Stimulated activated naive CD8-positive, alpha-beta T cell treated with anti-CD3 and anti-CD28 coated beads, Interleukin-15, Interleukin-2, amounts not matched to agents 100 U/mL and 50 U/mL, for 24 hours (primary cell): ENCODE measurements around the gene NUP107.

Experiments
- ATAC-seq: fragments of 150-1000 bp; cut with Tn5 transposase; one replicate; pipeline ENCODE4 v1.10.0; 2021
- DNase-seq: peaks from one replicate; pipeline ENCODE4 v3.0.0; 2021

NUP107 gene

GRCh38 chr12:68773582-68773981 is 86.8 kb downstream of the NUP107 start:
- ATAC-seq, result no peak
- DNase-seq, result no peak

GRCh38 chr12:68775121-68775630 is 88.4 kb downstream of the NUP107 start:
- ATAC-seq (no peak), DNase-seq (no peak)

GRCh38 chr12:68776976-68777610 is 90.3 kb downstream of the NUP107 start:
- ATAC-seq, result no peak
- no peak for DNase-seq

- no peak for ATAC-seq
- DNase-seq, result no peak
Measured at GRCh38 chr12:68779280-68779679, 92.5 kb downstream of the NUP107 start.

- no peak for ATAC-seq
- no peak for DNase-seq
Measured at GRCh38 chr12:68780731-68781130, 94.0 kb downstream of the NUP107 start.

GRCh38 chr12:68781728-68782127 is 95.0 kb downstream of the NUP107 start:
- no peak for DNase-seq
- no peak for ATAC-seq

GRCh38 chr12:68784015-68784414 is 97.2 kb downstream of the NUP107 start:
- ATAC-seq (no peak), DNase-seq (no peak)

- ATAC-seq (no peak), DNase-seq (no peak)
Measured at GRCh38 chr12:68785358-68785757, 98.6 kb downstream of the NUP107 start.

- ATAC-seq (no peak), DNase-seq (no peak)
Measured at GRCh38 chr12:68785823-68786222, 99.0 kb downstream of the NUP107 start.

GRCh38 chr12:68786929-68787328 is 100.2 kb downstream of the NUP107 start:
- DNase-seq (no peak), ATAC-seq (no peak)

GRCh38 chr12:68788554-68789143 is 101.9 kb downstream of the NUP107 start:
- ATAC-seq, result no peak

GRCh38 chr12:68789144-68789878 is 102.5 kb downstream of the NUP107 start:
- DNase-seq (no peak), ATAC-seq (no peak)

More at GRCh38 chr12:68788554-68789143, 101.9 kb downstream of the NUP107 start:
- no peak for DNase-seq

GRCh38 chr12:68790081-68790951 is 103.5 kb downstream of the NUP107 start:
- no peak for DNase-seq
- ATAC-seq, result no peak

- ATAC-seq, result no peak
- DNase-seq, result no peak
Measured at GRCh38 chr12:68790952-68791234, 104.1 kb downstream of the NUP107 start.

- DNase-seq, result no peak
- no peak for ATAC-seq
Measured at GRCh38 chr12:68791897-68792481, 105.2 kb downstream of the NUP107 start.

- ATAC-seq (peak; percentile 80), DNase-seq (no peak)
Measured at GRCh38 chr12:68792952-68793351, 106.2 kb downstream of the NUP107 start.

GRCh38 chr12:68793436-68793835 is 106.7 kb downstream of the NUP107 start:
- ATAC-seq (no peak), DNase-seq (no peak)

- DNase-seq, result no peak
- ATAC-seq, result no peak
Measured at GRCh38 chr12:68793975-68794652, 107.3 kb downstream of the NUP107 start.

GRCh38 chr12:68794653-68795251 is 108.0 kb downstream of the NUP107 start:
- DNase-seq, result no peak
- no peak for ATAC-seq
